KMS-11 (cell line): ENCODE results near the gene MORN1.

Source experiments
- H2AFZ ChIP-seq: fragments of 200-600 bp; sonication (generic); 2 replicates; pipeline ENCODE4 v1.6.1; 2016; ENCODE audit warnings: antibody characterized with exemption, mixed run types, low read depth
- H3K27ac ChIP-seq: fragments of 200-600 bp; sonication (generic); 2 replicates; pipeline ENCODE4 v1.6.1; 2016; ENCODE audit warnings: mild to moderate bottlenecking, mixed run types
- H3K27me3 ChIP-seq: fragments of 200-600 bp; sonication (generic); 2 replicates; pipeline ENCODE4 v1.6.1; 2017; ENCODE audit warnings: mild to moderate bottlenecking, low read depth, mixed run types, moderate library complexity; ENCODE audit not compliant: insufficient read depth
- H3K36me3 ChIP-seq: fragments of 200-600 bp; sonication (generic); 2 replicates; pipeline ENCODE4 v1.6.1; 2017; ENCODE audit warnings: mild to moderate bottlenecking, mixed run types; ENCODE audit not compliant: insufficient read depth
- H3K4me1 ChIP-seq: fragments of 200-600 bp; sonication (generic); 2 replicates; pipeline ENCODE4 v1.6.1; 2016; ENCODE audit warnings: mild to moderate bottlenecking, low read depth, mixed run types; ENCODE audit not compliant: poor library complexity, severe bottlenecking
- H3K4me2 ChIP-seq: fragments of 200-600 bp; sonication (generic); 2 replicates; pipeline ENCODE4 v1.7.0; 2016; ENCODE audit warnings: mild to moderate bottlenecking, mixed run types
- H3K4me3 ChIP-seq: fragments of 200-600 bp; sonication (generic); IDR thresholded peaks from 2 replicates; pipeline ENCODE4 v1.6.1; 2017; ENCODE audit warnings: low read depth, low read length, mixed read lengths; ENCODE audit not compliant: insufficient read depth
- H3K79me2 ChIP-seq: fragments of 200-600 bp; sonication (generic); 2 replicates; pipeline ENCODE4 v1.6.1; 2016; ENCODE audit warnings: low read depth, mixed run types; ENCODE audit not compliant: insufficient read depth
- H3K9ac ChIP-seq: fragments of 200-600 bp; sonication (generic); 2 replicates; pipeline ENCODE4 v1.6.1; 2016; ENCODE audit warnings: mild to moderate bottlenecking, mixed run types
- H4K20me1 ChIP-seq: fragments of 200-600 bp; sonication (generic); 2 replicates; pipeline ENCODE4 v1.6.1; 2016; ENCODE audit warnings: mild to moderate bottlenecking, mixed run types; ENCODE audit not compliant: insufficient read depth
- CTCF ChIP-seq: fragments of 200-600 bp; sonication (generic); conservative IDR thresholded peaks from 2 replicates; pipeline ENCODE4 v1.6.1; 2017; ENCODE audit warnings: low read depth, mild to moderate bottlenecking, antibody characterized with exemption, low read length, moderate library complexity, mixed read lengths

Gene MORN1

GRCh38 chr1:2322581-2323211, 68.7 kb downstream of the MORN1 start:
- Histone ChIP-seq H4K20me1 (no peaks in the 10 kb centered on the region), H3K4me2 (no peak overlapping the region), H2AFZ (no peak overlapping the region), H3K4me1 (no peaks in the 10 kb centered on the region), H3K4me3 (no peak overlapping the region), H3K27ac (no peak overlapping the region), H3K9ac (no peak overlapping the region), H3K36me3 (no peaks in the 10 kb centered on the region), H3K27me3 (peaks cover 92% of the 10 kb centered on the region), H3K79me2 (no peaks in the 10 kb centered on the region)
- no peak for TF ChIP-seq CTCF

- H3K27ac ChIP-seq: no peak overlapping the region
Observed at GRCh38 chr1:2322065-2322571, 69.2 kb downstream of the MORN1 start.

GRCh38 chr1:2320760-2321667, 70.3 kb downstream of the MORN1 start:
- H3K27me3 ChIP-seq: peaks cover 88% of the 10 kb centered on the region
- no peaks in the 10 kb centered on the region for H3K4me1 ChIP-seq

More at GRCh38 chr1:2322065-2322571, 69.2 kb downstream of the MORN1 start:
- Histone ChIP-seq H3K4me2 (no peak overlapping the region), H4K20me1 (no peaks in the 10 kb centered on the region), H3K27me3 (peaks cover 90% of the 10 kb centered on the region), H3K4me3 (no peak overlapping the region), H2AFZ (no peak overlapping the region), H3K4me1 (no peaks in the 10 kb centered on the region), H3K36me3 (no peaks in the 10 kb centered on the region), H3K79me2 (no peaks in the 10 kb centered on the region), H3K9ac (no peak overlapping the region)
- TF ChIP-seq CTCF: no peak

GRCh38 chr1:2320006-2320405, 71.3 kb downstream of the MORN1 start:
- no peak overlapping the region for H2AFZ ChIP-seq
- no peak overlapping the region for H3K4me2 ChIP-seq
- H3K27ac ChIP-seq: no peak overlapping the region
- no peaks in the 10 kb centered on the region for H4K20me1 ChIP-seq
- no peak overlapping the region for H3K4me3 ChIP-seq
- TF ChIP-seq CTCF: no peak
- H3K4me1 ChIP-seq: no peaks in the 10 kb centered on the region
- no peak overlapping the region for H3K9ac ChIP-seq
- H3K27me3 ChIP-seq: peaks cover 79% of the 10 kb centered on the region
- no peaks in the 10 kb centered on the region for H3K36me3 ChIP-seq
- no peaks in the 10 kb centered on the region for H3K79me2 ChIP-seq

More at GRCh38 chr1:2320760-2321667, 70.3 kb downstream of the MORN1 start:
- Histone ChIP-seq H3K79me2 (no peaks in the 10 kb centered on the region), H3K9ac (no peak overlapping the region), H3K36me3 (no peaks in the 10 kb centered on the region), H4K20me1 (no peaks in the 10 kb centered on the region), H2AFZ (no peak overlapping the region), H3K4me3 (no peak overlapping the region), H3K27ac (no peak overlapping the region), H3K4me2 (no peak overlapping the region)
- TF ChIP-seq CTCF: no peak
